Measurements from ENCODE around the gene LTC4S. TPM values are rescaled to one million over a fixed set of nuclear protein-coding genes. Genes with fewer than 3 reads are reported as not detected.

Gene LTC4S
- total and polyA plus RNA-seq, 2 donors (not counting 3 experiments of a cell fraction or from before 2014, with no cell fraction given) = 0.95 to 6.3 TPM

DNA sequence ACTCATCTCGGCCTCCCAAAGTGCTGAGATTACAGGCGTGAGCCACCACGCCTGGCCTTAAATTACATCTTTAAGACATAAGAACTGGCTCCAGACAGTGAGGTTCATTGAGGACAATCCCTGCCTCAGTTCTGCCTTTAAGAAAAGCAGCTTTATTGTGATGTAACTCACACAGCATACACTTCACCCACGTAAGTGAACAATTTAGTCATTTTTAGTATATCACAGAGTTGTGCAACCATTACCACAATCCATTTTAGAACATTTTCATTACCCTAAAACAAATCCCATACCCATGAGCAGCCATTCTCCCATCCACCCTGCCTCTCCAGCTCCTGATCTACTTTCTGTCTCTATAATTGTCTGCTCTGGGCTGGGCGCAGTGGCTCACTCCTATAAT is 24.0 kb upstream of the LTC4S start:
- POLR2A ChIA-PET = no interaction called here

More for the DNA sequence above, 24.0 kb upstream of the LTC4S start:
- intact Hi-C loops (cut with micrococcal nuclease) (no loop called here), dilution Hi-C loops (cut with MboI; ENCODE audit: extremely low pct_ligation_motif_present, low sequenced_read_pairs) (no loop called here)
- DNase-seq (ENCODE audit: low read depth, low spot score) (no peak), FAIRE-seq (no peak)
- no peaks in the 10 kb centered on the region for H3K9me3 ChIP-seq (replicated peaks; ENCODE audit: control insufficient read depth, insufficient read depth, low read length)
- no peak overlapping the region for H3K4me3 ChIP-seq (replicated peaks in 1 of 3; ENCODE audit: insufficient read depth in 1 of 3, low read depth in 1 of 3, low read length in 3 of 3)
- no peaks in the 10 kb centered on the region for H4K20me1 ChIP-seq (replicated peaks; ENCODE audit: control insufficient read depth, extremely low read depth, insufficient read depth, low read length)
- no peaks in the 10 kb centered on the region for H3K9me1 ChIP-seq (replicated peaks; ENCODE audit: control insufficient read depth, extremely low read depth, insufficient read depth, low read length)
- BruUV-seq (replicated peaks) = no TSS peak
- TF ChIP-seq MYC (IDR thresholded peaks at IDR 0.05; ENCODE audit: low read depth, low read length) = no peak
- TF ChIP-seq JUN (IDR thresholded peaks at IDR 0.05; ENCODE audit: borderline replicate concordance, insufficient read depth, insufficient read length, low read depth) = no peak
- TF ChIP-seq POLR2AphosphoS5 (IDR thresholded peaks at IDR 0.05; ENCODE audit: insufficient read depth, low read depth, low read length) = no peak
- TF ChIP-seq, protein P1, sequence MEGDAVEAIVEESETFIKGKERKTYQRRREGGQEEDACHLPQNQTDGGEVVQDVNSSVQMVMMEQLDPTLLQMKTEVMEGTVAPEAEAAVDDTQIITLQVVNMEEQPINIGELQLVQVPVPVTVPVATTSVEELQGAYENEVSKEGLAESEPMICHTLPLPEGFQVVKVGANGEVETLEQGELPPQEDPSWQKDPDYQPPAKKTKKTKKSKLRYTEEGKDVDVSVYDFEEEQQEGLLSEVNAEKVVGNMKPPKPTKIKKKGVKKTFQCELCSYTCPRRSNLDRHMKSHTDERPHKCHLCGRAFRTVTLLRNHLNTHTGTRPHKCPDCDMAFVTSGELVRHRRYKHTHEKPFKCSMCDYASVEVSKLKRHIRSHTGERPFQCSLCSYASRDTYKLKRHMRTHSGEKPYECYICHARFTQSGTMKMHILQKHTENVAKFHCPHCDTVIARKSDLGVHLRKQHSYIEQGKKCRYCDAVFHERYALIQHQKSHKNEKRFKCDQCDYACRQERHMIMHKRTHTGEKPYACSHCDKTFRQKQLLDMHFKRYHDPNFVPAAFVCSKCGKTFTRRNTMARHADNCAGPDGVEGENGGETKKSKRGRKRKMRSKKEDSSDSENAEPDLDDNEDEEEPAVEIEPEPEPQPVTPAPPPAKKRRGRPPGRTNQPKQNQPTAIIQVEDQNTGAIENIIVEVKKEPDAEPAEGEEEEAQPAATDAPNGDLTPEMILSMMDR (IDR thresholded peaks at IDR 0.05; ENCODE audit: extremely low read depth in 1 of 2, insufficient read depth in 1 of 2, low read depth in 1 of 2, low read length in 2 of 2) = no peak
- TF ChIP-seq EZH2 (IDR thresholded peaks at IDR 0.05; ENCODE audit: borderline replicate concordance, low read depth, low read length, severe bottlenecking) = no peak
- no peak for TF ChIP-seq GATA2 (IDR thresholded peaks at IDR 0.05; ENCODE audit: insufficient read depth, insufficient read length, low read depth, low read length)
- TF ChIP-seq, protein P2, sequence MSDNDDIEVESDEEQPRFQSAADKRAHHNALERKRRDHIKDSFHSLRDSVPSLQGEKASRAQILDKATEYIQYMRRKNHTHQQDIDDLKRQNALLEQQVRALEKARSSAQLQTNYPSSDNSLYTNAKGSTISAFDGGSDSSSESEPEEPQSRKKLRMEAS (IDR thresholded peaks at IDR 0.05; ENCODE audit: insufficient read depth, insufficient read length) = no peak
- TF ChIP-seq FOS (IDR thresholded peaks at IDR 0.05; ENCODE audit: borderline replicate concordance, insufficient read depth, low read length) = no peak
- no peak for TF ChIP-seq POLR2A (IDR thresholded peaks at IDR 0.05; ENCODE audit: low read depth, low read length)
- no peak overlapping the region for H2AFZ ChIP-seq (ENCODE audit: low read depth, low read length)
- no peak overlapping the region for H3K27ac ChIP-seq (ENCODE audit: insufficient read depth, low read depth, low read length)
- H3K4me1 ChIP-seq (ENCODE audit: control insufficient read depth, extremely low read depth, insufficient read depth, low read length) = peaks cover 27% of the 10 kb centered on the region
- H3K9ac ChIP-seq (replicated peaks; ENCODE audit: extremely low read depth, insufficient read depth, low read length) = no peak overlapping the region
- CTCF ChIA-PET = interaction anchor here (0.7 kb wide), 1 partner anchor 8 kb away, joined by 3 read pairs; no protein-coding TSS in a partner anchor
- H3K4me2 ChIP-seq (ENCODE audit: insufficient read depth, low read length) = no peak overlapping the region
- H3K36me3 ChIP-seq (ENCODE audit: control insufficient read depth in 2 of 2, extremely low read depth in 1 of 2, insufficient read depth in 2 of 2, low read length in 2 of 2) = peaks cover 6 to 24% of the 10 kb centered on the region in 2 experiments
- H3K79me2 ChIP-seq (ENCODE audit: control insufficient read depth, insufficient read depth, low read length) = peaks cover 30% of the 10 kb centered on the region
- no peaks in the 10 kb centered on the region for H3K27me3 ChIP-seq (ENCODE audit: control insufficient read depth in 2 of 2, insufficient read depth in 2 of 2, low read length in 2 of 2)

All from endothelial cell of umbilical vein (primary cell).